CD4-positive, alpha-beta T cell (primary cell): ENCODE data around the gene TMEM132E. TPM values are rescaled to one million over a fixed set of nuclear protein-coding genes. Genes with fewer than 3 reads are reported as not detected.

ENCODE experiments used
- ATAC-seq: fragments of 200-7000 bp; cut with Tn5 transposase; one replicate; pipeline ENCODE4 v1.10.0; 2022; ENCODE audit warnings: mild to moderate bottlenecking; ENCODE audit not compliant: poor library complexity
- CTCF ChIA-PET: fragments of 350-600 bp; sonication (Branson Sonifier 250); formaldehyde crosslinking; loops from one replicate; lab custom pipeline; 2021; ENCODE audit warnings: antibody characterized with exemption, inconsistent platforms; lab: Charles Lee
- POLR2A ChIA-PET: fragments of 350-600 bp; sonication (Branson Sonifier 250); formaldehyde crosslinking; loops from one replicate; lab custom pipeline; 2021; ENCODE audit warnings: antibody characterized with exemption, inconsistent platforms; lab: Charles Lee
- DNase-seq, 14 experiments: peaks; one replicate each; pipeline ENCODE4 v3.0.0-alpha.2; 2013 to 2020; ENCODE audit warnings: mixed read lengths in 2 of 14
- H3K27ac ChIP-seq, 2 donors: one replicate each; pipeline versions ENCODE4 v1.5.1 to v1.7.0; 2013; ENCODE audit warnings: low read length in 2 of 2, low read depth in 1 of 2, mild to moderate bottlenecking in 1 of 2
- H3K27me3 ChIP-seq, 2 experiments: 1 replicate in 1 of 2; 2 replicates in 1 of 2; pipeline versions ENCODE4 v1.6.1 to v1.7.0; 2013; ENCODE audit warnings: low read length in 2 of 2, control low read depth in 1 of 2, mild to moderate bottlenecking in 1 of 2, moderate library complexity in 1 of 2; ENCODE audit not compliant: insufficient read depth in 2 of 2, control insufficient read depth in 1 of 2
- H3K36me3 ChIP-seq: one replicate; pipeline ENCODE4 v1.6.1; 2013; ENCODE audit warnings: low read length, control low read depth; ENCODE audit not compliant: insufficient read depth
- H3K4me1 ChIP-seq: one replicate; pipeline ENCODE4 v1.6.1; 2013; ENCODE audit warnings: low read length, control low read depth; ENCODE audit not compliant: insufficient read depth
- H3K4me3 ChIP-seq: one replicate; pipeline ENCODE4 v1.5.1; 2013; ENCODE audit warnings: mild to moderate bottlenecking, low read length, moderate library complexity
- H3K9me3 ChIP-seq, 2 experiments: 1 replicate in 1 of 2; 2 replicates in 1 of 2; pipeline versions ENCODE4 v1.6.1 to v1.7.0; 2013; ENCODE audit warnings: low read length in 2 of 2, mild to moderate bottlenecking in 2 of 2, control low read depth in 1 of 2, moderate library complexity in 1 of 2; ENCODE audit not compliant: control insufficient read depth in 1 of 2, insufficient read depth in 1 of 2
- H3K27ac Mint-ChIP-seq: one replicate; pipeline ENCODE4 v1.8.0; 2020; ENCODE audit warnings: mixed read lengths
- H3K27me3 Mint-ChIP-seq: one replicate; pipeline ENCODE4 v1.8.0; 2021; ENCODE audit warnings: mixed read lengths
- H3K36me3 Mint-ChIP-seq: one replicate; pipeline ENCODE4 v1.8.0; 2021; ENCODE audit warnings: low read depth, mixed read lengths
- H3K4me1 Mint-ChIP-seq: one replicate; pipeline ENCODE4 v1.8.0; 2021; ENCODE audit warnings: low read depth, mixed read lengths
- H3K4me3 Mint-ChIP-seq: one replicate; pipeline ENCODE4 v1.8.0; 2020; ENCODE audit warnings: mild to moderate bottlenecking, mixed read lengths
- H3K9me3 Mint-ChIP-seq: one replicate; pipeline ENCODE4 v1.8.0; 2020; ENCODE audit warnings: mixed read lengths
- CTCF ChIP-seq: fragments of 200-600 bp; IDR thresholded peaks from one replicate; pipeline ENCODE4 v1.8.0; 2022; ENCODE audit warnings: antibody characterized with exemption, mild to moderate bottlenecking
- intact Hi-C, 2 experiments: fragments of 100-400 bp; cut with DNase I in 1 of 2; cut with micrococcal nuclease in 1 of 2; formaldehyde crosslinking; loops; one replicate each; pipeline versions ENCODE4 v1.15.1 to v1.9.0; 2023 to 2025; cut with DNase I, micrococcal nuclease
- total RNA-seq, 174 experiments: library from RNA in 2 of 174; stranded (reverse) in 2 of 174; gene quantifications; one replicate each; pipeline ENCODE4 v1.2.3 and lab custom pipeline; 2021 to 2026

TMEM132E gene
- total RNA-seq, 2 experiments from 2014 or later, result 0.05 TPM; not detected in 1

GRCh38 chr17:34570506-34570905, 8.9 kb upstream of the TMEM132E start:
- ATAC-seq (no peak), DNase-seq (no peak)
- intact Hi-C loops, result no loop called here
- no peak overlapping the region for H3K27ac ChIP-seq
- no peak overlapping the region for H3K4me3 Mint-ChIP-seq
- no peaks in the 10 kb centered on the region for H3K36me3 Mint-ChIP-seq
- peaks cover 22 to 55% of the 10 kb centered on the region in 2 experiments for H3K27me3 ChIP-seq
- no peak overlapping the region for H3K4me3 ChIP-seq
- H3K36me3 ChIP-seq, result no peaks in the 10 kb centered on the region
- no peaks in the 10 kb centered on the region for H3K9me3 Mint-ChIP-seq
- H3K4me1 Mint-ChIP-seq, result no peaks in the 10 kb centered on the region
- H3K4me1 ChIP-seq, result no peaks in the 10 kb centered on the region
- peaks cover 63% of the 10 kb centered on the region for H3K27me3 Mint-ChIP-seq
- H3K27ac Mint-ChIP-seq, result no peak overlapping the region
- ChIA-PET CTCF (no interaction called here), POLR2A (no interaction called here)
- no peaks in the 10 kb centered on the region for H3K9me3 ChIP-seq
- TF ChIP-seq CTCF, result no peak

GRCh38 chr17:34571428-34572130, 7.8 kb upstream of the TMEM132E start:
- TF ChIP-seq CTCF, result no peak
- no peak overlapping the region for H3K4me3 Mint-ChIP-seq
- H3K9me3 Mint-ChIP-seq, result no peaks in the 10 kb centered on the region
- ATAC-seq, result no peak
- H3K9me3 ChIP-seq, result no peaks in the 10 kb centered on the region
- H3K4me1 ChIP-seq, result no peaks in the 10 kb centered on the region
- H3K27ac Mint-ChIP-seq, result no peak overlapping the region
- no peak overlapping the region for H3K4me3 ChIP-seq
- peaks cover 25 to 57% of the 10 kb centered on the region in 2 experiments for H3K27me3 ChIP-seq
- ChIA-PET CTCF (no interaction called here), POLR2A (no interaction called here)
- no peaks in the 10 kb centered on the region for H3K4me1 Mint-ChIP-seq
- intact Hi-C loops, result no loop called here
- H3K36me3 Mint-ChIP-seq, result no peaks in the 10 kb centered on the region
- no peak overlapping the region for H3K27ac ChIP-seq
- H3K27me3 Mint-ChIP-seq, result peaks cover 74% of the 10 kb centered on the region
- no peak for DNase-seq
- H3K36me3 ChIP-seq, result no peaks in the 10 kb centered on the region

GRCh38 chr17:34572483-34572882, 6.9 kb upstream of the TMEM132E start:
- H3K9me3 ChIP-seq, result no peaks in the 10 kb centered on the region
- no peak overlapping the region for H3K4me3 Mint-ChIP-seq
- H3K27ac Mint-ChIP-seq, result no peak overlapping the region
- H3K9me3 Mint-ChIP-seq, result no peaks in the 10 kb centered on the region
- CTCF ChIA-PET, result no interaction called here
- no peaks in the 10 kb centered on the region for H3K36me3 Mint-ChIP-seq
- H3K27me3 Mint-ChIP-seq, result peaks cover 83% of the 10 kb centered on the region
- peaks cover 30 to 64% of the 10 kb centered on the region in 2 experiments for H3K27me3 ChIP-seq
- H3K4me1 ChIP-seq, result no peaks in the 10 kb centered on the region
- no peaks in the 10 kb centered on the region for H3K4me1 Mint-ChIP-seq
- POLR2A ChIA-PET, result no interaction called here
- ATAC-seq (no peak), DNase-seq (no peak)
- H3K4me3 ChIP-seq, result no peak overlapping the region
- no peak overlapping the region for H3K27ac ChIP-seq
- TF ChIP-seq CTCF, result no peak
- no peaks in the 10 kb centered on the region for H3K36me3 ChIP-seq
- intact Hi-C loops, result no loop called here
